HG03135 (cell line): Measurements from ENCODE around the gene DMD.
A peak's percentile ranks its signal among the peaks of the same experiment; 100 is the strongest.

Experiments
- ATAC-seq: cut with Tn5 transposase; IDR thresholded peaks from one replicate; pipeline ENCODE4 v1.9.1; 2021; ENCODE audit warnings: mild to moderate bottlenecking, moderate library complexity; ENCODE audit not compliant: unreplicated experiment

The DMD gene

GRCh38 chrX:31099536-31100090 is 2111.7 kb downstream of the DMD start:
- ATAC-seq: peak; percentile 82

- ATAC-seq: no peak
Observed at GRCh38 chrX:31098079-31098478, 2113.3 kb downstream of the DMD start.

- no peak for ATAC-seq
Observed at GRCh38 chrX:31093639-31093975, 2117.7 kb downstream of the DMD start.

GRCh38 chrX:31092970-31093638 is 2118.2 kb downstream of the DMD start:
- ATAC-seq: no peak

GRCh38 chrX:31092476-31092875 is 2118.9 kb downstream of the DMD start:
- no peak for ATAC-seq

- no peak for ATAC-seq
Observed at GRCh38 chrX:31091819-31092218, 2119.5 kb downstream of the DMD start.

- ATAC-seq: no peak
Observed at GRCh38 chrX:31074522-31074921, 2136.8 kb downstream of the DMD start.

GRCh38 chrX:31071725-31072124 is 2139.6 kb downstream of the DMD start, which contains the start of gene FTHL17:
Gene FTHL17 (minus strand): TSS chrX:31072041. CDS start chrX:31071953, 88 bp downstream.
- no peak for ATAC-seq

GRCh38 chrX:31071262-31071661 is 2140.1 kb downstream of the DMD start:
- ATAC-seq: no peak

- ATAC-seq: no peak
Observed at GRCh38 chrX:31070057-31070468, 2141.3 kb downstream of the DMD start.
